C4-2B (cell line): ENCODE measurements around the gene TMEM218.
A peak's percentile ranks its signal among the peaks of the same experiment; 100 is the strongest.

Experiments used
- H3K27ac ChIP-seq: fragments of 450-650 bp; 2 replicates; pipeline ENCODE4 v1.5.1; 2017
- ZFX ChIP-seq: fragments of 450-650 bp; IDR thresholded peaks from 2 replicates; pipeline ENCODE4 v1.6.1; 2017
- TF ChIP-seq, protein P1 (sequence below): fragments of 450-650 bp; conservative IDR thresholded peaks from 2 replicates; pipeline ENCODE4 v1.5.1; 2017; ENCODE audit warnings: mild to moderate bottlenecking

TMEM218 gene

DNA sequence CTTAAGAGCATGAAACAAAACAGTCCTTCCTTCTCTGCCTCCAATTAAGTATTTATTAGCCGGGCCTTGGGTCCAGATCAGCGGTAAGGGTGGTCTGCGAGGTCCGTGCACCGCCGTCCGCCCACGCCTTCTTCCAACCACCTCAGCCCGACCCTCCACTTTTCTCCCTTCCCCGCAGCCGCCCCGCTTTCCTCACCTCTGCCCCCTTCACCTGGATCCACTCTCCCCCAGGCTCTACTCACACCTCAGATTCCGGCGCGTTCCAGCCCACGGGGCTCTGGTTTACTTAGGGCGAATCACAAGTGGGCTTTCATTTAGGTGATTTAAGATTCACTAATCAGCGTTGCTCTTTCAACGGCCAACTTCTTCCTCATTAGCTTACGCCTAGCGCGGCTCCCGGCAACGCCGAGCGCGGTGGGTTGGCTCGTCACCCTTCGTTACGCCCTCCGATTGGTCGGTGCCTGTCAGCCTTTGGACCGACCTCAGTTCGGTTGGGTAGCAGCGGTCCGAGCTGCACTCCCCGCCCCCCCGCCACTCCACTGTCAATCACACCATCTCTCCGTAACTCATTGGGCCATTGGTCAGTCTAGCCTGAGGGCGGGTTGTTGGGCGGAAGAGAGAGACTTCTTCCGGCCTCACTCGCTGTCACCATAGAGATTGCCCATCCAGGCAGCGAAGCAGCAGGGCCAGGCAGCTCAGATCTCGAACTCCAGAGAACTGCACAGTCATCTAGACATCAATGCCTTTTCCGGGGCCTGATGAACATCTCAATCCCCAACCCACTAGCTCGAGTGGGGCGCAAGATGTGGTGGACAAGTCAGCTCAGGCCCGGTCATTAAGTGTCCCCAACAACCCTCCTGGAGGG is at the start of gene TMEM218:
Gene TMEM218, minus strand, starts transcription at position 284 of the 865 bp plus-strand sequence. CDS start 9,385 bp downstream, outside the sequence.
- TF ChIP-seq, protein P1, sequence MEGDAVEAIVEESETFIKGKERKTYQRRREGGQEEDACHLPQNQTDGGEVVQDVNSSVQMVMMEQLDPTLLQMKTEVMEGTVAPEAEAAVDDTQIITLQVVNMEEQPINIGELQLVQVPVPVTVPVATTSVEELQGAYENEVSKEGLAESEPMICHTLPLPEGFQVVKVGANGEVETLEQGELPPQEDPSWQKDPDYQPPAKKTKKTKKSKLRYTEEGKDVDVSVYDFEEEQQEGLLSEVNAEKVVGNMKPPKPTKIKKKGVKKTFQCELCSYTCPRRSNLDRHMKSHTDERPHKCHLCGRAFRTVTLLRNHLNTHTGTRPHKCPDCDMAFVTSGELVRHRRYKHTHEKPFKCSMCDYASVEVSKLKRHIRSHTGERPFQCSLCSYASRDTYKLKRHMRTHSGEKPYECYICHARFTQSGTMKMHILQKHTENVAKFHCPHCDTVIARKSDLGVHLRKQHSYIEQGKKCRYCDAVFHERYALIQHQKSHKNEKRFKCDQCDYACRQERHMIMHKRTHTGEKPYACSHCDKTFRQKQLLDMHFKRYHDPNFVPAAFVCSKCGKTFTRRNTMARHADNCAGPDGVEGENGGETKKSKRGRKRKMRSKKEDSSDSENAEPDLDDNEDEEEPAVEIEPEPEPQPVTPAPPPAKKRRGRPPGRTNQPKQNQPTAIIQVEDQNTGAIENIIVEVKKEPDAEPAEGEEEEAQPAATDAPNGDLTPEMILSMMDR, result no peak
- peak; percentile 24 for TF ChIP-seq ZFX
- H3K27ac ChIP-seq, result peak within 1 kb of the TSS; percentile 79

DNA sequence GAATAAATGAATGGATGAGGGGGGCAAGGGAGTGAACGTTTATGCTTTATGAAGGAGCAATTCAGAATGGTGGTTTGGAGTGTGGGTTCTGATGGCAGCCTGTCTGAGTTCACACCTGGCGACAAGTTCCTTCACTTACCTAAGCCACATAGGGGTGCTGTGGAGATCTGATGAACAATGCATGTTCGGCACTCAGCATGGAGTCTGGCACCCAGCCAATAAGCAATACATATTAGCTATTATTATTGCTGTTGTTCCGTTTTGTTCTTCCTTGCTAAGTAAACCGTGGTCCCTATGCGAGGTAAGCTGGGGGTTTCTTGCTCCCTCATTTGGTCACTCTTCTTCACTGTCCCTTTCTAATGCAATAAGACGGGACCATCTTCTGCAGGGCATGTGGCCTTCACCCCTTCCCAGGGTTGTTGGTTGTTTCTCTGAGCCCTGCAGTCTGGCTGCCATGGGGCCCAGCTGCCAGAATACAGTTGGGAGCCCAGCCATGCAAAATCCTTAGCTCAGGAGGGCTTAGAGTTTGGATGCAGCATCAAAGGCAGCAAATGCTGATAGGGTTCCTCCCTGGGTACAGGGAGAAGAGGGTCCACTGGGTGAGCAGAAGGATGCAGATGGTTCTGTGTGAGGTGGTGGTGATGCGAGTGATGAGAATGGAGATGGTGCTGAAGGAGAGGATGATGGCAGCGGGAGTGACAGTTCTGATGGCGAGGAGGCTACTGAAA is 46.7 kb upstream of the TMEM218 start:
- no peak for TF ChIP-seq ZFX

DNA sequence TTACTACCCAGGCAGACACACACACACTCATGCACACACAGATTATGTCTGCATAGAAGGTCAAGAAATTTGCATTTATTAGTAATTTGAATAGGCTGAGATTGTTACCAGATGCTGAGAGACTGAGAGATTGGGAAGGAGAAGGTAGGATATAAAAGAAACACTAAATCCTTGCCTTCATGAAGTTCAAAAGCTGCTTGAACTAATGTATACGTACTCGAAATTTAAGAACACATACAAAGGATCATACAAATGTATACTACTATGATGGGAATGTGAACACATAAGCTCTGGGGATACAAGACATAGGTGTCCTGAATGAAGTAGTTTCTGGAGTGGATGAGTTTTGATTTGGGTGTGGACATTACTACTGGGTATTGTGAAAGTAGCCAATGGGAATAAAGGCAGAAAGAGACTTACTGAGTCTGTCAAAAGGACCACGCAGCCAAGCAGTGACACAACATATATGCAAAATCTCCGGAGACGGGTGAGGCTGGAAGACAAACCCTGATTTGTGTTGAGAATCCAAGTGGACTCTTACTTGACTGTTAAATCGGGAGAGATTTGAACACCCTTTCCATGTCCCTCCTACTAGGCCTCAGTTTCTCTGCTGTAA is 45.8 kb upstream of the TMEM218 start:
- TF ChIP-seq, protein P1, result no peak
- no peak for TF ChIP-seq ZFX
- no peak overlapping the region for H3K27ac ChIP-seq

More for the DNA sequence above, 46.7 kb upstream of the TMEM218 start:
- no peak overlapping the region for H3K27ac ChIP-seq

DNA sequence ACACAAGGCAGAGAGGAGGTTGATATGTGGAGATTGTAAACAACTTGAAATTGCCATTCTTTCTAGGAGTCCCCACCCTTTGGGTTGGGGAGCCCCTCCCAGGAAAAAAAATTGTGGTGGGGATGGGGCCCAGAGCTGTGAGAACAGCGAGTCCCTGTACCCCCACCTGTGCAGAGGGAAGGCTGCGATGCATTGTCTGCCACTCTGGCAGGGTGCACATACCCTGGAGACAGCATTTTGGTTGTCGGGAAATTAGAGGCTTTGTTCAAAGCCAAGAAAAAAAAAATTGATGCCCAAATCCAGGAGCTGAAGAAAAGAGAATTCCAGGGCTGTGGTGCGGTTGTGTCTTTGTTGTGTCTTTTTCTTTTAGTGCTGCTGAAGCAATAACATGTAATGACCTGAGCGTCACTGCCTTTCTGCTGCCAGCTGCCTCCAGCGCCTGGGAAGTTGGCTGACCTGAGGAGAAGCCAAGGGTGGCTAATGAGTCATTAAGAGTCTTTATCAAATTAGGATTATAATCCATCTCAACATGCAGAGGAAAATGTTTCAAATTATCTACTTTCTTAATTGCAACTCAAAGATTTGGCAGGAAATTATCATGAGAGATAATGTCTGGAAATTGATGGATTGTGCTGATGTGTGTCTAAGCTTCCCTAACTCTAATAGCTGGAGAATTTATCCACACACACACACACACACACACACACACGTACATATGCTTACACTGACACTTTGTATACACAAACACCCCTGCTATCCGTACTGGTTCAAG is 45.1 kb upstream of the TMEM218 start:
- H3K27ac ChIP-seq, result no peak overlapping the region
- no peak for TF ChIP-seq ZFX
- TF ChIP-seq, protein P1, result no peak

DNA sequence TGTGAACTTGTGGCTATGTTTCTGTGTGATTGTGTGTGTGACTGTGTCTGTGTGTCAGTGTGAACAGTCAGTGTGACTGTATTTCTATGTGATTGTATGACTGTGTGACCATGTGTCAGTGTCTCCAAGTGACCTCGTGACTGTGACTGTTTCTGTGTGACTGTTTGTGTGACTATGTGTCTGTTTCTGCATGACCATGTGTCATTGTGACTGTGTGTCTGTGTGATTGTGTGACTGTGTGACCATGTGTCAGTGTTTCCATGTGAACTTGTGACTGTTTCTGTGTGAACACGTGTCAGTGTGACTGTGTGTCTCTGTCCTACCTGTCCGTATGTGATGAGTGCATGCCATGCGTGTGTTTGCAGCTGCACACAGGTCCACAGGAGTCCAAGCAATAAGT is 44.3 kb upstream of the TMEM218 start:
- no peak for TF ChIP-seq ZFX
- TF ChIP-seq, protein P1, result no peak
- no peak overlapping the region for H3K27ac ChIP-seq

DNA sequence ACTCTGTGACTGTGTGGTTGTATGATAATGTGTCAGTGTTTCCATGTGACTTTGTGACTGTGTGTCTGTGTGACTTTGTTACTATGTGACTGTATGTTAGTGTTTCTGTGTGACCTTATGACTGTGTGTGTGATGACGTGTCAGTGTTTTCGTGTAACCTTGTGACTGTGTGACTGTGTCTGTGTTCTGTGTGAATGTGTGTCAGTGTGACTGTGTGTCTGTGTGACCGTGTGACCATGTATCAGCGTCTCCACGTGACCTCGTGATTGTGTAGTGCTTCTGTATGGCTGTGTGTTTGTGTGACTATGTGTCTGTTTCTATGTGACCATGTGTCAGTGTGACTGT is 43.6 kb upstream of the TMEM218 start:
- TF ChIP-seq ZFX, result no peak
- TF ChIP-seq, protein P1, result no peak
- no peak overlapping the region for H3K27ac ChIP-seq

DNA sequence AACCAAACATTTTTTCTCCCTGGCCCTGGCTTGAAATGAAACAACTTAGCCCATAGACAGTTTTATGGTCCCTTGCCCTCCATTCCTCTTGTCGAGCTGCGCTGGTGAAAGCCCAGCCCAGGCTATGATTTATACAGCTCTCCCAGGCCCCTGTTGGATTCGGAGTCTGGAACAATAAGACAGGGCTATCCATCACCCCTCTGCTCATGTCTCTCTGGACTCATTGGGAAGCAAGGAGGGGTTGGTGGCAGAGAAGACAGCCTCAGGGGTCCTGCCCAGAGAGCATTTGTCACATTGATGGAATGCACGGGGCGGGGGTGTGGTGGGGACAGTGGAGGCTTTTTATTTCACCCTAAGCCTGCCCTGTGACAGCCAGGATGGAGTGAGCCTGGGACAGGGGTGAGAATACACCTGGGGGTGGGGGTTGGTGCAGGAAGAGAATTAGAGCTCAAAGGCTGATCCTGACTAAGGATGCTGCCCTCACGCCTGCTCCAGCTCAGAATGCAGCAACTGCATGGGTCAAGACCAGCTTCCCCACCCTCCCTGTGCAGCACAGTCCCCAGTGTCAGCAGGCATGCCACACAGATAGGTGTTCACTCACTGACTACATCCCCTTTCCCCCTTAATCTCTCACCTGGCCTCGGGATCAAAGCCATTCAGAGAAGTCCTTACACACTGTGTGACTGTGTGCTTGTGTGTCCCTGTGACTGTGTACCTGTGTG is 43.1 kb upstream of the TMEM218 start:
- H3K27ac ChIP-seq, result no peak overlapping the region
- TF ChIP-seq ZFX, result no peak
- TF ChIP-seq, protein P1, result no peak
